IPS DF 6.9 (cell line): Measurements from ENCODE around the gene SLC39A11.

Experiments
- DNase-seq: peaks from one replicate; pipeline ENCODE4 v3.0.0-alpha.2; 2013; ENCODE audit warnings: low read depth, low spot score
- H3K27ac ChIP-seq: one replicate; pipeline ENCODE4 v1.5.1; 2013; ENCODE audit warnings: low read length, control low read depth
- H3K27me3 ChIP-seq: 2 replicates; pipeline ENCODE4 v1.6.1; 2013; ENCODE audit warnings: mild to moderate bottlenecking, low read length; ENCODE audit not compliant: control insufficient read depth, insufficient read depth
- H3K36me3 ChIP-seq: 2 replicates; pipeline ENCODE4 v1.6.1; 2013; ENCODE audit warnings: low read length; ENCODE audit not compliant: control insufficient read depth, insufficient read depth
- H3K4me1 ChIP-seq: 2 replicates; pipeline ENCODE4 v1.6.1; 2013; ENCODE audit warnings: low read length; ENCODE audit not compliant: control insufficient read depth, insufficient read depth
- H3K4me3 ChIP-seq: 2 replicates; pipeline ENCODE4 v1.5.1; 2013; ENCODE audit warnings: mild to moderate bottlenecking, low read length
- H3K9me3 ChIP-seq: 2 replicates; pipeline ENCODE4 v1.6.1; 2013; ENCODE audit warnings: low read length, inconsistent platforms; ENCODE audit not compliant: control insufficient read depth, insufficient read depth
- WGBS: extraction: QIAGEN DNeasy Blood & Tissue Kit; methylation state at CpG from one replicate; pipeline ENCODE4 v1.1.7; 2013; ENCODE audit warnings: mixed read lengths, missing lambda C conversion rate; ENCODE audit not compliant: insufficient read length, insufficient coverage; 5-methylcytosine and 5-hydroxymethylcytosine counted together

Gene SLC39A11

GRCh38 chr17:72926171-72926570, 166.3 kb downstream of the SLC39A11 start:
- H3K9me3 ChIP-seq, result no peaks in the 10 kb centered on the region
- no peaks in the 10 kb centered on the region for H3K27me3 ChIP-seq
- no peak overlapping the region for H3K27ac ChIP-seq
- H3K4me1 ChIP-seq, result no peaks in the 10 kb centered on the region
- H3K36me3 ChIP-seq, result no peaks in the 10 kb centered on the region
- H3K4me3 ChIP-seq, result no peak overlapping the region
- no CpG with 5 or more reads among the region's 1 CpG for WGBS
- DNase-seq, result no peak

DNA sequence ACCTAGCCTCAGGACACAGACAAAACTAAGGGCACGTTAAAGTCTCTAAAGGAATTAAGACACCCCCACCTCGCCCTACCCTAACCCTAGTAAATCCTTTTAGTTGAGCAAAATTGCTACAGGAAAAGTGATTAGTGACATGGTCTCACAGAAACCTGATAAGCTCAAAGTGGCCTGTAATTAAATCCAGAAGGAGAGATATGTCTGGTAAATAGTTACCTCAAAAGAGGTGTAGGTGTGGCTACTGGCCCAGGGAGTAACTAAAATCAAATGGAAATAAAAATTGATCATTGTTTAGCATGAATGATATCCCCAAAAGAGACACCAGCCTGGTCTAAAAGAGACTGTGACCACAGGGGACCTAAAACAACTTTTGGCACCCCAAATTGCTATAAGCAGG, 168.3 kb downstream of the SLC39A11 start:
- no CpG with 5 or more reads among the region's 2 CpGs for WGBS
- H3K27ac ChIP-seq, result no peak overlapping the region
- H3K36me3 ChIP-seq, result no peaks in the 10 kb centered on the region
- DNase-seq, result no peak
- H3K27me3 ChIP-seq, result no peaks in the 10 kb centered on the region
- H3K9me3 ChIP-seq, result no peaks in the 10 kb centered on the region
- no peak overlapping the region for H3K4me3 ChIP-seq
- H3K4me1 ChIP-seq, result no peaks in the 10 kb centered on the region

DNA sequence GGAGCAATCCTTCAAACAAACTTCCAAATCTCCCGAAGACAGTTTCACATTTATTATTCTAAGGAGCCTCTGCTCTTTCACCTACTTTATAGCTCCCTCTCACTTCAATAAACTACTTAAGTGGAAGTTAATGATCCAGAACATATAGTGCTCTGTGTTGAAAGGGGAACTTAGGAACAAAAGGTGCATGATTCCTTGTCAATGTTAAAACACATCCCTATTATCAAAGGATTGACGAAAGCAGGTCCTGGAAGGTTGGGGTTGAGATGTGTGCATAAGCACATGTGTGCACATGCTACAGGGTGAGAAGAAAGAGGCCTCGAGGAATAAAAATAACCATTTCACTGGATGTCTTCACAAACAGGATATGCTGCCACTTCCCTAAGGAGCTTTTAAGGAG, 170.3 kb downstream of the SLC39A11 start:
- Histone ChIP-seq H3K4me1 (no peaks in the 10 kb centered on the region), H3K27me3 (no peaks in the 10 kb centered on the region), H3K36me3 (no peaks in the 10 kb centered on the region), H3K27ac (no peak overlapping the region), H3K9me3 (no peaks in the 10 kb centered on the region), H3K4me3 (no peak overlapping the region)
- no peak for DNase-seq
- no CpG with 5 or more reads among the region's 3 CpGs for WGBS

DNA sequence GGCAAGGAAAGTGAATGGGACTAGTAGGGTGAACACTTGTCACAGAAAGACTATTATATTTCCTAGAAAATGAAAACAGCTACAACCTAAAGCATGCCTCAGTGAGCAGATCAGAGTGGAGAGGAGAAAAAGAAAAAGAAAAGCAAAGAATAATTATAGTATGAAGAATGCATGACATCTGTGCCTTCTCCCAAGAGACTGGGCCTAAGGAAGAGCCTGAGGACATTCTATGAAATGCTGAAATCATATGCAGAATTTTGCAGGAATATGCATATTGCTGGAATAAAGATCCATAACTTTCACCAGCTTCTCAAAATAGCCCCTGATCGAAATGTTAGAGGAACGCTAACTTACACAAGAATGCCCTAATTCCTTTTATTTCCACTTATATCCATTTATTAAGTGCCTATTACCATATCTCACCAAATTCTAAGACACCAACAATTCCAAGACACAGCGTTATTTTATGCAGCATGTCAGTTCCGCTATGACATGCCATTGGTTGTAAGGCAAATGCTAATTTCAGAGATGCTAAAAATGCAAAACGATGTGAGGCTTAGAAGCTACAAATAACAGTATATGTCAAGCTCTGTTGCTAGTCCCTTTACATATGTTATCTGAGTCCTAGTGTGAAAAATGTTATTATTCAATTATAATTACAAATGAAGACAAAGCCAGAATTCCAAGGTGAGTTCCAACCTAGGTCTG, 171.0 kb downstream of the SLC39A11 start:
- DNase-seq, result no peak
- H3K27me3 ChIP-seq, result no peaks in the 10 kb centered on the region
- WGBS, result 100% methylated on average over 1 of the region's 5 CpGs
- no peaks in the 10 kb centered on the region for H3K4me1 ChIP-seq
- H3K27ac ChIP-seq, result no peak overlapping the region
- no peaks in the 10 kb centered on the region for H3K36me3 ChIP-seq
- H3K4me3 ChIP-seq, result no peak overlapping the region
- no peaks in the 10 kb centered on the region for H3K9me3 ChIP-seq

DNA sequence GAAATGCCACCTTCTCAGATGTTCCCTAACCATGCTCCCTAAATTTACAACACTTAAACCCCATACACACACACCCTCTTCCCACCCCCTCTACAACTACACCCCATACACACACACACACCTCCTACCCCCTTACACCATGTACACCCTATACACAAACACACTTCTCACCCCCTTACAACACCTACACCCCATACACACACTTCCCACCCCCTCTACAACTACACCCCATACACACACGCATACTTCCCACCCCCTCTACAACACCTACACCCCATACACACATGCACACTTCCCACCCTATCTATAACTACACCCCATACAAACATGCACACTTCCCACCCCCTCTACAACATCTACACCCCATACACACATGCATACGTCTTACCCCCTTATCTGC, 172.0 kb downstream of the SLC39A11 start:
- Histone ChIP-seq H3K36me3 (no peaks in the 10 kb centered on the region), H3K9me3 (no peaks in the 10 kb centered on the region), H3K27me3 (no peaks in the 10 kb centered on the region), H3K4me3 (no peak overlapping the region), H3K4me1 (no peaks in the 10 kb centered on the region), H3K27ac (no peak overlapping the region)
- 100% methylated on average over 2 of the region's 2 CpGs for WGBS
- no peak for DNase-seq

GRCh38 chr17:72916991-72917390, 175.5 kb downstream of the SLC39A11 start:
- H3K27ac ChIP-seq, result no peak overlapping the region

DNA sequence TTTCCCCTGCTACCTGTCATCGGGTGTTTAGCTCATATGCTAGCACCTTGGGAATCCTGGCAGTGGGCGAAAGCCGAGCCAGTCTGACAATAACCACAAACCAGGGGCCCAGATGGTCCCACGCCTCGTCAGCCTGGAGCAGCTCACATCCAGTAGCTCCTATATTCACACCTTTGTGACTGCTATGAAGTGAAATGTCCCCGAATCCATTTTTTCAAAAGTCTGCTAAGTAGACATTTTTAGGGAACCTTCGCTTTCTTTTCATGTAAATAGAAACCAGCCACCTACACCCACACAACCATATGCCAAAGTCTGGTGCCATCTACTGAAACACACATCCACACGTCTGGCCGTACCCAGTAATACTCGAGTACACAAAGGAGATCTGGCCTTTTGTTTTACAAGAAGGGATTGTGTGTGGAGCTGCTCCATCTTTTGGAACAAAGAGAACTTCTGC, 176.8 kb downstream of the SLC39A11 start:
- Histone ChIP-seq H3K4me1 (no peaks in the 10 kb centered on the region), H3K9me3 (no peaks in the 10 kb centered on the region), H3K4me3 (no peak overlapping the region), H3K27me3 (no peaks in the 10 kb centered on the region), H3K27ac (no peak overlapping the region), H3K36me3 (no peaks in the 10 kb centered on the region)
- DNase-seq, result no peak
- WGBS, result no CpG with 5 or more reads among the region's 10 CpGs

More at GRCh38 chr17:72916991-72917390, 175.5 kb downstream of the SLC39A11 start:
- no peak overlapping the region for H3K4me3 ChIP-seq
- no peaks in the 10 kb centered on the region for H3K27me3 ChIP-seq
- no peaks in the 10 kb centered on the region for H3K36me3 ChIP-seq
- no CpG with 5 or more reads among the region's 8 CpGs for WGBS
- DNase-seq, result no peak
- H3K9me3 ChIP-seq, result no peaks in the 10 kb centered on the region
- H3K4me1 ChIP-seq, result no peaks in the 10 kb centered on the region

DNA sequence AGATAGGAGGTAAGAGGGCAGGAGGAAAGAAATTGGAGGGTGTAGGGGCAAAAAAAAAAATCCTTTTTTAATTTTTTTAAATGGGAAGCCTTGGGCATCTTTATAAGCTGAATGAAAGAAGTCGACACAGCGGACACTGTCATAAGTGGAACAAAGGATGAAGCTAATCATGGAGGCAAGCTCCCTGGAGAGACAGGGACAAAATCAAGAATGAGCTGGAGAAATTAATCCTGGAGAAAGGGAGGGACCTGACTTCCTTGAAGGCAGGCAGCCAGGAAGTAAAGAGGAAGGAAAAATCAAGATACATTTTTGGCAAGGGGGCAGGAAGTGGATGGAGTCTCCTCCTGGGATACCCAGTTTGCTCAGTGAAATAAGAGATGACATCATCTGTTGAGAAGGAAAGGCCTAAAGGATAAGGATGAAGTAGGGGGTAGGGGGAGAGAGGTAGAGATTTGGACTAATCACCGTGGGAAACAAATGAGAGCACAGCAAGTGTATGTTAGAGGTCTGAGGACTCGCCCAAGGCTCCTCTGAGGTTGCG, 179.3 kb downstream of the SLC39A11 start:
- no peaks in the 10 kb centered on the region for H3K27me3 ChIP-seq
- H3K4me1 ChIP-seq, result no peaks in the 10 kb centered on the region
- H3K27ac ChIP-seq, result no peak overlapping the region
- H3K9me3 ChIP-seq, result no peaks in the 10 kb centered on the region
- no peak for DNase-seq
- no peaks in the 10 kb centered on the region for H3K36me3 ChIP-seq
- no peak overlapping the region for H3K4me3 ChIP-seq
- no CpG with 5 or more reads among the region's 5 CpGs for WGBS

DNA sequence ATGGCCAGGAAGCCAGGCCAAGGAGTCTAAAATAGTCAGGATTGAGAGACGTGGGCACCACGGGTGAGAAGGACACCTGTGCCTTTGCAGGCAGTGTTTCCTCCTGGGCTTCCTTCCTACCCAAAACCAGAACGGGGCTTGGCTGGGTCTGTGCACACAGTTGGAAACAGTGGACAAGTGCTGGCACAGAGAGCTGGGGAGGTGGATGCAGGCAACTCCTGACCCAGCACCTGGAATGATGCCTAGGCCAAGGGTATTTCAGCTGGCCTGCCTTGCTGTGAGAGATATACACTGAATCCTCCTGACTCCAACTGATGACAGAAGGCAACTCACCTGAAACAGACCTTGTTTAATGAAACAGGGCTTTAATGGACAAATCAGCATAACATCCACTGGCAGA, 186.2 kb downstream of the SLC39A11 start:
- Histone ChIP-seq H3K27ac (no peak overlapping the region), H3K9me3 (no peaks in the 10 kb centered on the region), H3K36me3 (no peaks in the 10 kb centered on the region), H3K4me3 (no peak overlapping the region), H3K27me3 (no peaks in the 10 kb centered on the region), H3K4me1 (no peaks in the 10 kb centered on the region)
- no peak for DNase-seq
- no CpG with 5 or more reads among the region's 3 CpGs for WGBS

DNA sequence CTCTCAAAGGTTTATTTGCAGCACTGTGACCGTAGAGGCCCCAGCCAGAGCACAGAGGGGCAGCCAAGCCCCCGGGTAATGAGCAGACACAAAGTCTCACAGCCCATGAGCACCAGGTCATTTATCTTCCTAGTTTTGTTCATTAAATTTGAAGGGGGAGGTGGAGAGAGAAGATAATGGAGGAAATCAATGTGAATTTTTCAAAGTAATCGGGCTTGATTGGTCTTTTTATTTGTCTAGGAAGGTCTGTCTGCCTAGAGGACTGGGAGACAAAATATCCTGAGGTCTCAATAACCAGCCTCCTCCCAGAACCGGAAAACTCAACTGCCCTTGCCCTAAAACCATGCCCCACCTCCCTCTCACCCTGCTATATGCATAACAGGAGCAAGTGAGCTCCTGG, 189.0 kb downstream of the SLC39A11 start:
- 100% methylated on average over 1 of the region's 4 CpGs for WGBS
- no peak overlapping the region for H3K27ac ChIP-seq
- no peaks in the 10 kb centered on the region for H3K4me1 ChIP-seq
- no peaks in the 10 kb centered on the region for H3K36me3 ChIP-seq
- DNase-seq, result no peak
- no peaks in the 10 kb centered on the region for H3K27me3 ChIP-seq
- H3K9me3 ChIP-seq, result no peaks in the 10 kb centered on the region
- no peak overlapping the region for H3K4me3 ChIP-seq

DNA sequence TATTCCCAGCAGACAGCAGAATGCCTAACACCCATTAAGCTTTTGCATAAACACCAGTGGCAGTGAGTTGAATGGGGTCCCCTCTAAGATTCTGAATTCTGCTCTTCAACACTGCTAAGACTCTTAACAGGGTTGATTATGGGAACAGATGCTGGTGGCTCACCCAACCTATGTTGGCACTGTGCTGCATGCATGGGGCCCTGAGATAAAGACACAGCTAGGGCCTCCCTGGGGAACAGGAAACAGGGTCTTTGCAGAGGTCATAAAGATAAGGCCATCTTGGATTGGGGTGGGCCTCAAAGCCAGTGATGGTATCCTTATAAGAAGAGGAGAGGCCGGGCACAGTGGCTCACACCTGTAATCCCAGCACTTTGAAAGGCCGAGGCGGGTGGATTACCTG, 190.8 kb downstream of the SLC39A11 start:
- no peaks in the 10 kb centered on the region for H3K9me3 ChIP-seq
- H3K27ac ChIP-seq, result no peak overlapping the region
- DNase-seq, result no peak
- no peaks in the 10 kb centered on the region for H3K36me3 ChIP-seq
- no CpG with 5 or more reads among the region's 3 CpGs for WGBS
- H3K4me3 ChIP-seq, result no peak overlapping the region
- H3K4me1 ChIP-seq, result no peaks in the 10 kb centered on the region
- H3K27me3 ChIP-seq, result no peaks in the 10 kb centered on the region
